Astrocyte (in vitro differentiated cells and primary cell): ENCODE results near the gene RAB37. TPM values are rescaled to one million over a fixed set of nuclear protein-coding genes. Genes with fewer than 3 reads are reported as not detected.
A peak's percentile ranks its signal among the peaks of the same experiment; 100 is the strongest.

Experiments used
- DNase-seq: peaks from one replicate; pipeline ENCODE4 v3.0.0-alpha.2; 2010; ENCODE audit warnings: low read depth
- FAIRE-seq: peaks from 2 replicates; lab custom pipeline; 2011; peaks lifted over from hg19 to GRCh38; lab: Jason Lieb, UNC
- H2AFZ ChIP-seq: 2 replicates; pipeline ENCODE4 v1.6.0; 2012; ENCODE audit warnings: low read depth, low read length, inconsistent platforms
- H3K27ac ChIP-seq: 2 replicates; pipeline ENCODE4 v1.5.1; 2011; ENCODE audit warnings: low read depth, low read length, inconsistent platforms
- H3K27me3 ChIP-seq: 2 replicates; pipeline ENCODE4 v1.6.0; 2011; ENCODE audit warnings: low read length, inconsistent platforms; ENCODE audit not compliant: insufficient read depth
- H3K36me3 ChIP-seq: 2 replicates; pipeline ENCODE4 v1.5.1; 2011; ENCODE audit warnings: low read length, inconsistent platforms; ENCODE audit not compliant: insufficient read depth
- H3K4me1 ChIP-seq: 2 replicates; pipeline ENCODE4 v1.5.1; 2011; ENCODE audit warnings: low read length, inconsistent platforms; ENCODE audit not compliant: insufficient read depth
- H3K4me2 ChIP-seq: 2 replicates; pipeline ENCODE4 v1.6.0; 2012; ENCODE audit warnings: low read length, inconsistent platforms
- H3K4me3 ChIP-seq: 2 replicates; pipeline ENCODE4 v1.5.1; 2011; ENCODE audit warnings: low read depth, mild to moderate bottlenecking, low read length, inconsistent platforms; ENCODE audit not compliant: insufficient read depth
- H3K79me2 ChIP-seq: 2 replicates; pipeline ENCODE4 v1.6.0; 2012; ENCODE audit warnings: mild to moderate bottlenecking, low read length, inconsistent platforms; ENCODE audit not compliant: insufficient read depth
- H3K9ac ChIP-seq: 2 replicates; pipeline ENCODE4 v1.6.0; 2012; ENCODE audit warnings: mild to moderate bottlenecking, low read length, inconsistent platforms
- H3K9me3 ChIP-seq: 2 replicates; pipeline ENCODE4 v1.5.1; 2012; ENCODE audit warnings: low read depth, mild to moderate bottlenecking, low read length, inconsistent platforms; ENCODE audit not compliant: insufficient read depth
- H4K20me1 ChIP-seq: 2 replicates; pipeline ENCODE4 v1.6.0; 2012; ENCODE audit warnings: low read length, inconsistent platforms; ENCODE audit not compliant: insufficient read depth
- H3K27ac Mint-ChIP-seq: one replicate; pipeline ENCODE4 v1.8.0; 2021; ENCODE audit warnings: mild to moderate bottlenecking, mixed read lengths; ENCODE audit not compliant: unreplicated experiment
- H3K27me3 Mint-ChIP-seq: one replicate; pipeline ENCODE4 v1.8.0; 2021; ENCODE audit warnings: low read depth, mixed read lengths; ENCODE audit not compliant: unreplicated experiment
- H3K36me3 Mint-ChIP-seq: one replicate; pipeline ENCODE4 v1.8.0; 2021; ENCODE audit warnings: low read depth, mixed read lengths; ENCODE audit not compliant: unreplicated experiment
- H3K4me1 Mint-ChIP-seq: one replicate; pipeline ENCODE4 v1.8.0; 2021; ENCODE audit warnings: low read depth, mixed read lengths; ENCODE audit not compliant: unreplicated experiment
- H3K4me3 Mint-ChIP-seq: one replicate; pipeline ENCODE4 v1.8.0; 2021; ENCODE audit warnings: mild to moderate bottlenecking, moderate library complexity, mixed read lengths; ENCODE audit not compliant: unreplicated experiment
- H3K9me3 Mint-ChIP-seq: one replicate; pipeline ENCODE4 v1.8.0; 2021; ENCODE audit warnings: mild to moderate bottlenecking, mixed read lengths; ENCODE audit not compliant: unreplicated experiment
- CTCF ChIP-seq: IDR thresholded peaks from 2 replicates; pipeline ENCODE4 v1.5.1; 2011; ENCODE audit warnings: low read depth, mild to moderate bottlenecking, inconsistent platforms, low read length, moderate library complexity; ENCODE audit not compliant: insufficient read depth
- EZH2 ChIP-seq: IDR thresholded peaks from 2 replicates; pipeline ENCODE4 v1.6.1; 2012; ENCODE audit warnings: mild to moderate bottlenecking, low read length, inconsistent platforms; ENCODE audit not compliant: insufficient read depth
- total RNA-seq: library from RNA; stranded (reverse); gene quantifications from 2 replicates; pipeline ENCODE4 v1.2.1, GENCODE V29; 2021

RAB37 gene
- total RNA-seq, 1 donor from 2014 or later, result 0.77 TPM

DNA sequence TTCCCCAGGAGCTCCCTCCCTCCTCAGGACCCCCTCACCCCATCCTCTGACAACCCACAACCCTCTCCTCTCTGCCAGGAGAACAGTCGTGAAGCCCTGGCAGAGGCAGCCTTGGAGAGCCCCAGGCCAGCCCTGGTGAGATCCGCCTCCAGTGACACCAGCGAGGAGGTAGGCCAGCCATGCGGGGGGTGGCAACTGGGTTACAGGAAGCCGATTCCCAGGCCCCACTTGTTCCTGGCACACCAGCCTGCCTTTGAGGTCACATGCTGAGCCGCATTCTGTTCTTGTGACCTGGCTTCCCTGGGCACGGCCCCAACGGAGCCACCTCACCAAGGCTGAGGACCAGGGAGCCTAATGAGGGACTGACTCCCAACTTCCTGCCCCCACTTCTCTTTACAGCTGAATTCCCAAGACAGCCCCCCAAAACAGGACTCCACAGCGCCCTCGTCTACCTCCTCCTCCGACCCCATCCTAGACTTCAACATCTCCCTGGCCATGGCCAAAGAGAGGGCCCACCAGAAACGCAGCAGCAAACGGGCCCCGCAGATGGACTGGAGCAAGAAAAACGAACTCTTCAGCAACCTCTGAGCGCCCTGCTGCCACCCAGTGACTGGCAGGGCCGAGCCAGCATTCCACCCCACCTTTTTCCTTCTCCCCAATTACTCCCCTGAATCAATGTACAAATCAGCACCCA, 31.2 kb downstream of the RAB37 start:
- H3K4me3 Mint-ChIP-seq, result no peak overlapping the region

GRCh38 chr17:74768763-74769114, 31.7 kb downstream of the RAB37 start:
- peaks cover 10% of the 10 kb centered on the region for H3K4me1 ChIP-seq
- no peak overlapping the region for H3K27ac ChIP-seq
- DNase-seq, result no peak
- no peak overlapping the region for H3K4me3 ChIP-seq
- H3K79me2 ChIP-seq, result peaks cover 6% of the 10 kb centered on the region
- no peak for TF ChIP-seq EZH2
- no peak for TF ChIP-seq CTCF
- H3K9me3 ChIP-seq, result no peaks in the 10 kb centered on the region
- Mint-ChIP-seq H3K9me3 (no peaks in the 10 kb centered on the region), H3K27me3 (no peaks in the 10 kb centered on the region), H3K4me1 (peaks cover 19% of the 10 kb centered on the region), H3K36me3 (peaks cover 16% of the 10 kb centered on the region), H3K4me3 (no peak overlapping the region), H3K27ac (peak overlapping the region; percentile 48)
- peak overlapping the region; percentile 27 for H3K9ac ChIP-seq
- peaks cover 23% of the 10 kb centered on the region for H3K36me3 ChIP-seq
- no peak overlapping the region for H3K4me2 ChIP-seq
- H3K27me3 ChIP-seq, result no peaks in the 10 kb centered on the region
- no peak for FAIRE-seq
- peaks cover 45% of the 10 kb centered on the region for H4K20me1 ChIP-seq
- no peak overlapping the region for H2AFZ ChIP-seq

More for the DNA sequence above, 31.2 kb downstream of the RAB37 start:
- Mint-ChIP-seq H3K4me1 (peaks cover 13% of the 10 kb centered on the region), H3K27me3 (no peaks in the 10 kb centered on the region), H3K36me3 (peaks cover 14% of the 10 kb centered on the region), H3K27ac (peak overlapping the region; percentile 48), H3K9me3 (no peaks in the 10 kb centered on the region)
- Histone ChIP-seq H3K4me1 (peaks cover 8% of the 10 kb centered on the region), H3K79me2 (peaks cover under 1% of the 10 kb centered on the region), H2AFZ (no peak overlapping the region), H3K9ac (peak overlapping the region; percentile 27), H3K27me3 (no peaks in the 10 kb centered on the region), H3K9me3 (no peaks in the 10 kb centered on the region), H3K4me3 (no peak overlapping the region), H3K36me3 (peaks cover 22% of the 10 kb centered on the region), H4K20me1 (peaks cover 40% of the 10 kb centered on the region), H3K27ac (peak overlapping the region; percentile 13), H3K4me2 (peak overlapping the region; percentile 33)
- FAIRE-seq, result no peak
- TF ChIP-seq EZH2 (no peak), CTCF (no peak)
- peak; percentile 61 for DNase-seq

GRCh38 chr17:74769266-74769855, 32.3 kb downstream of the RAB37 start:
- no peaks in the 10 kb centered on the region for H3K9me3 ChIP-seq
- H3K36me3 Mint-ChIP-seq, result peaks cover 19% of the 10 kb centered on the region
- H2AFZ ChIP-seq, result no peak overlapping the region
- H4K20me1 ChIP-seq, result peaks cover 50% of the 10 kb centered on the region
- H3K9me3 Mint-ChIP-seq, result no peaks in the 10 kb centered on the region
- H3K4me2 ChIP-seq, result no peak overlapping the region
- no peak for DNase-seq
- no peak overlapping the region for H3K4me3 ChIP-seq
- H3K4me1 Mint-ChIP-seq, result peaks cover 23% of the 10 kb centered on the region
- FAIRE-seq, result no peak
- TF ChIP-seq EZH2, result no peak
- TF ChIP-seq CTCF, result no peak
- peaks cover 23% of the 10 kb centered on the region for H3K36me3 ChIP-seq
- no peak overlapping the region for H3K9ac ChIP-seq
- H3K4me3 Mint-ChIP-seq, result no peak overlapping the region
- no peaks in the 10 kb centered on the region for H3K27me3 Mint-ChIP-seq
- peaks cover 9% of the 10 kb centered on the region for H3K79me2 ChIP-seq
- H3K4me1 ChIP-seq, result peaks cover 16% of the 10 kb centered on the region
- no peak overlapping the region for H3K27ac ChIP-seq
- peak overlapping the region; percentile 41 for H3K27ac Mint-ChIP-seq
- no peaks in the 10 kb centered on the region for H3K27me3 ChIP-seq
